M059J (cell line): ENCODE results near the gene NTN5. TPM values are rescaled to one million over a fixed set of nuclear protein-coding genes. Genes with fewer than 3 reads are reported as not detected.
A peak's percentile ranks its signal among the peaks of the same experiment; 100 is the strongest.
"Not testable (repeated sequence)": the region's sequence is repeated elsewhere in the genome, so short reads cannot be mapped to it uniquely, and the experiment has no call there.

ENCODE experiments used
- DNase-seq: peaks from one replicate; pipeline ENCODE4 v3.0.0-alpha.2; 2012; ENCODE audit warnings: low read depth
- total RNA-seq: library from RNA; depleted of rRNA; stranded (reverse); fragments of >200 nt; shearing (Covaris generic); gene quantifications from 2 replicates; pipeline ENCODE4 v1.2.3, GENCODE V29; 2014

Gene NTN5
- total RNA-seq, 1 experiment from 2014 or later, result 0.79 TPM

- peak; percentile 73 for DNase-seq
Observed at GRCh38 chr19:48644839-48645619, 27.8 kb downstream of the NTN5 start.

GRCh38 chr19:48644355-48644754, 28.5 kb downstream of the NTN5 start:
- no peak for DNase-seq

- no peak for DNase-seq
Observed at GRCh38 chr19:48642862-48643261, 30.0 kb downstream of the NTN5 start.

GRCh38 chr19:48641850-48642249, 31.0 kb downstream of the NTN5 start:
- DNase-seq, result no peak

GRCh38 chr19:48639483-48640375, 33.1 kb downstream of the NTN5 start:
- no peak for DNase-seq

GRCh38 chr19:48638831-48639381, 33.9 kb downstream of the NTN5 start:
- DNase-seq, result no peak

- peak; percentile 89 for DNase-seq
Observed at GRCh38 chr19:48637948-48638830, 34.6 kb downstream of the NTN5 start.

- DNase-seq, result peak; percentile 99
Observed at GRCh38 chr19:48637449-48637947, 35.3 kb downstream of the NTN5 start.

GRCh38 chr19:48636859-48637448, 35.9 kb downstream of the NTN5 start, which contains the start of gene DBP:
Gene DBP, minus strand, starts transcription at chr19:48637379. Its CDS starts 385 bp downstream, at chr19:48636994.
- peak; percentile 53 for DNase-seq

- no peak for DNase-seq
Observed at GRCh38 chr19:48635966-48636858, 36.6 kb downstream of the NTN5 start.

GRCh38 chr19:48635263-48635965, 37.4 kb downstream of the NTN5 start:
- DNase-seq, result peak; percentile 53

- DNase-seq, result peak; percentile 96
Observed at GRCh38 chr19:48634424-48635262, 38.2 kb downstream of the NTN5 start.

- no peak for DNase-seq
Observed at GRCh38 chr19:48634036-48634342, 38.8 kb downstream of the NTN5 start.

- no peak for DNase-seq
Observed at GRCh38 chr19:48633148-48634035, 39.4 kb downstream of the NTN5 start.

- peak; percentile 81 for DNase-seq
Observed at GRCh38 chr19:48632692-48633147, 40.1 kb downstream of the NTN5 start.

GRCh38 chr19:48632286-48632685, 40.5 kb downstream of the NTN5 start:
- DNase-seq, result not testable (repeated sequence)

- DNase-seq, result peak; percentile 70
Observed at GRCh38 chr19:48631225-48631624, 41.6 kb downstream of the NTN5 start.
